LNCaP clone FGC (cell line): ENCODE data around the gene B4GAT1.
A peak's percentile ranks its signal among the peaks of the same experiment; 100 is the strongest.
"Not testable (repeated sequence)": the region's sequence is repeated elsewhere in the genome, so short reads cannot be mapped to it uniquely, and the experiment has no call there.

Experiments
- DNase-seq: peaks from one replicate; pipeline ENCODE4 v3.0.0-alpha.2; 2011; ENCODE audit warnings: low read depth
- H3K4me3 ChIP-seq: 2 replicates; pipeline ENCODE4 v1.5.1; 2011; ENCODE audit warnings: mild to moderate bottlenecking, low read depth, low read length, control low read depth
- CTCF ChIP-seq: IDR thresholded peaks from 2 replicates; pipeline ENCODE4 v1.5.1; 2012; ENCODE audit warnings: mild to moderate bottlenecking; ENCODE audit not compliant: control insufficient read depth, insufficient read depth; ENCODE audit errors: extremely low read depth

Gene B4GAT1

GRCh38 chr11:66312549-66313320, 34.7 kb downstream of the B4GAT1 start:
- TF ChIP-seq CTCF, result no peak
- peak; percentile 81 for DNase-seq
- H3K4me3 ChIP-seq, result peak overlapping the region; percentile 63

- DNase-seq, result peak; percentile 62
- TF ChIP-seq CTCF, result peak; percentile 19; the same call in 1 of the 2 replicates
- H3K4me3 ChIP-seq, result peak overlapping the region; percentile 63
These were observed 35.4 kb downstream of the B4GAT1 start for GRCh38 chr11:66311965-66312548.

- H3K4me3 ChIP-seq, result peak overlapping the region; percentile 63
- TF ChIP-seq CTCF, result peak; percentile 77; the same call in 1 of the 2 replicates
- no peak for DNase-seq
These were observed 35.9 kb downstream of the B4GAT1 start for GRCh38 chr11:66311470-66311964.

GRCh38 chr11:66310803-66311440, 36.5 kb downstream of the B4GAT1 start:
- H3K4me3 ChIP-seq, DNase-seq: not testable (repeated sequence)

GRCh38 chr11:66310324-66310723, 37.1 kb downstream of the B4GAT1 start:
- no peak overlapping the region for H3K4me3 ChIP-seq
- no peak for TF ChIP-seq CTCF
- no peak for DNase-seq

- no peak for DNase-seq
- TF ChIP-seq CTCF, result no peak
- no peak overlapping the region for H3K4me3 ChIP-seq
These were observed 38.0 kb downstream of the B4GAT1 start for GRCh38 chr11:66309475-66309874.

- H3K4me3 ChIP-seq, result no peak overlapping the region
- TF ChIP-seq CTCF, result no peak
- DNase-seq, result no peak
These were observed 44.8 kb downstream of the B4GAT1 start for GRCh38 chr11:66302656-66303055.
